ENCODE measurements around the gene TNS3. TPM values are rescaled to one million over a fixed set of nuclear protein-coding genes. Genes with fewer than 3 reads are reported as not detected.

Gene TNS3
- total and polyA plus RNA-seq, 2 of the 13 experiments (the other 11 are each of a cell fraction or from before 2014, with no cell fraction given) = 52.9 to 55.7 TPM

- H3K79me2 ChIP-seq (ENCODE audit: insufficient read depth, low read length) = no peaks in the 10 kb centered on the region
- FAIRE-seq (no peak), DNase-seq (ENCODE audit: low spot score) (no peak), ATAC-seq (no peak)
- CTCF ChIA-PET (ENCODE audit: low intra/inter-chr PET ratio, low total read pairs) = interaction anchor here (0.7 kb wide), 1 partner anchor 679 kb away, joined by 3 read pairs; no protein-coding TSS in a partner anchor
- in situ Hi-C loops (cut with HindIII; ENCODE audit: extremely low pct_ligation_motif_present, low pct_unique_long_range_greater_than_20kb) = loop anchor here (25.0 kb wide), 1 partner anchor 847 kb away; no protein-coding TSS in a partner anchor
- no peak overlapping the region for H2AFZ ChIP-seq (ENCODE audit: low read length)
- WGBS (ENCODE audit: low lambda C conversion rate) = 77% methylated on average over 4 of the region's 4 CpGs
- TF ChIP-seq SATB2 (CRISPR knock-in tag; IDR thresholded peaks at IDR 0.05) (no peak), MTF1 (CRISPR knock-in tag; IDR thresholded peaks at IDR 0.05) (no peak), CHD4 (IDR thresholded peaks at IDR 0.05; ENCODE audit: borderline replicate concordance, low read length) (no peak), NFKBIZ (CRISPR knock-in tag; IDR thresholded peaks at IDR 0.05) (no peak), ZBTB33 (CRISPR knock-in tag; IDR thresholded peaks at IDR 0.05) (no peak), ZNF652 (CRISPR knock-in tag; IDR thresholded peaks at IDR 0.05; ENCODE audit: borderline replicate concordance, low read depth) (no peak), BRF2 (CRISPR knock-in tag; IDR thresholded peaks at IDR 0.05) (no peak), ZNF30 (CRISPR knock-in tag; IDR thresholded peaks at IDR 0.05) (no peak), FOXP4 (CRISPR knock-in tag; IDR thresholded peaks at IDR 0.05) (no peak), ETV5 (CRISPR knock-in tag; IDR thresholded peaks at IDR 0.05; ENCODE audit: borderline replicate concordance) (no peak), ZNF510 (CRISPR knock-in tag; IDR thresholded peaks at IDR 0.05; ENCODE audit: low read depth) (no peak), HCFC1 (IDR thresholded peaks at IDR 0.05; ENCODE audit: low read depth, low read length) (no peak), CREBL2 (CRISPR knock-in tag; IDR thresholded peaks at IDR 0.05; ENCODE audit: borderline replicate concordance) (no peak), ZBTB21 (CRISPR knock-in tag; IDR thresholded peaks at IDR 0.05) (no peak), FOXP1 (IDR thresholded peaks at IDR 0.05) (no peak), FOXP1 (CRISPR knock-in tag; IDR thresholded peaks at IDR 0.05) (no peak), ZBTB44 (CRISPR knock-in tag; IDR thresholded peaks at IDR 0.05) (no peak), TOPORS (CRISPR knock-in tag; IDR thresholded peaks at IDR 0.05) (no peak), ZNF619 (CRISPR knock-in tag; IDR thresholded peaks at IDR 0.05) (no peak)
- H3K27ac ChIP-seq (ENCODE audit: extremely low read length, insufficient read depth, low read length) = no peak overlapping the region
- peaks cover 14% of the 10 kb centered on the region for H3K4me1 ChIP-seq (ENCODE audit: insufficient read depth, low read length)
- intact Hi-C loops (cut with micrococcal nuclease; ENCODE audit: unreplicated experiment) = loop anchor here (1.0 to 10.0 kb wide), 8 partner anchors 17 to 703 kb away; partner anchors contain the start of gene PKD1L1
- POLR2A ChIA-PET = interaction anchor here (1.1 to 1.7 kb wide), 4 partner anchors 27 to 339 kb away, joined by 4 to 6 read pairs (median 4); no protein-coding TSS in a partner anchor
- H3K9ac ChIP-seq (ENCODE audit: insufficient read depth, low read depth, low read length) = no peak overlapping the region
- H3K4me3 ChIP-seq (replicated peaks in 1 of 3; ENCODE audit: insufficient read depth in 1 of 3, low read depth in 2 of 3, low read length in 3 of 3) = no peak overlapping the region
- H3K9me3 ChIP-seq (ENCODE audit: low read length) = no peaks in the 10 kb centered on the region
- no TSS peak for BruUV-seq (replicated peaks)
- H3K27me3 ChIP-seq (ENCODE audit: control insufficient read depth in 1 of 2, insufficient read depth in 2 of 2, low read length in 2 of 2) = no peaks in the 10 kb centered on the region
- H4K20me1 ChIP-seq (ENCODE audit: insufficient read depth, low read length) = no peaks in the 10 kb centered on the region
- no peaks in the 10 kb centered on the region for H3K36me3 ChIP-seq (replicated peaks in 1 of 2; ENCODE audit: control insufficient read depth in 1 of 2, insufficient read depth in 2 of 2, low read length in 2 of 2)
- no peak overlapping the region for H3K4me2 ChIP-seq (ENCODE audit: low read depth, low read length)
Measured at GRCh38 chr7:47265621-47266020, 316.3 kb downstream of the TNS3 start.

All from HepG2 (cell line).